Mucosa of descending colon (tissue), 3 donors: ENCODE results near the gene KCTD10. TPM values are rescaled to one million over a fixed set of nuclear protein-coding genes. Genes with fewer than 3 reads are reported as not detected.

ENCODE experiments used
- ATAC-seq: fragments of 200-7000 bp; cut with Tn5 transposase; one replicate; pipeline ENCODE4 v1.9.1; 2020; ENCODE audit warnings: mild to moderate bottlenecking, moderate library complexity
- DNase-seq, 3 donors: peaks; one replicate each; pipeline ENCODE4 v3.0.0-alpha.2; 2020
- H3K36me3 ChIP-seq: fragments of 200-600 bp; one replicate; pipeline ENCODE4 v1.8.0; 2021; ENCODE audit warnings: low read depth, mild to moderate bottlenecking
- H3K4me1 ChIP-seq: fragments of 200-600 bp; one replicate; pipeline ENCODE4 v1.8.0; 2021; ENCODE audit warnings: low read depth, mild to moderate bottlenecking
- H3K4me3 ChIP-seq: fragments of 200-600 bp; one replicate; pipeline ENCODE4 v1.8.0; 2021; ENCODE audit warnings: mild to moderate bottlenecking
- H3K9me3 ChIP-seq: fragments of 200-600 bp; one replicate; pipeline ENCODE4 v1.8.0; 2021; ENCODE audit warnings: mild to moderate bottlenecking
- intact Hi-C, 2 donors: fragments of 100-400 bp; cut with DNase I in 1 of 2; cut with micrococcal nuclease in 1 of 2; formaldehyde crosslinking; loops; one replicate each; pipeline versions ENCODE4 v1.11.0 to v1.11.1; 2022; cut with DNase I, micrococcal nuclease
- total RNA-seq, 3 donors: library from RNA; stranded (reverse); fragmentation: NEBNext Ultra II Directional in 2 of 3; extraction: Animal tissue kit (Norgen Biotek cat#: 25700) in 2 of 3; gene quantifications; one replicate each; pipeline versions ENCODE4 v1.2.1 to v1.2.4, GENCODE V29; 2021 to 2023
- TF ChIP-seq, protein P1 (sequence below): fragments of 200-600 bp; IDR thresholded peaks from one replicate; pipeline ENCODE4 v1.8.0; 2022; ENCODE audit warnings: antibody characterized with exemption, mild to moderate bottlenecking
- donor health status: DM: no; HTN: no; CAD: no; lungs with moderate emphysema.
- donor health status: DM: no; HTN: no; CAD: no.
- donor health status: DM: no; HTN: yes; CAD: no.

The KCTD10 gene
- total RNA-seq, 3 donors from 2014 or later: 81.1 to 86.3 (median 86.0) TPM

DNA sequence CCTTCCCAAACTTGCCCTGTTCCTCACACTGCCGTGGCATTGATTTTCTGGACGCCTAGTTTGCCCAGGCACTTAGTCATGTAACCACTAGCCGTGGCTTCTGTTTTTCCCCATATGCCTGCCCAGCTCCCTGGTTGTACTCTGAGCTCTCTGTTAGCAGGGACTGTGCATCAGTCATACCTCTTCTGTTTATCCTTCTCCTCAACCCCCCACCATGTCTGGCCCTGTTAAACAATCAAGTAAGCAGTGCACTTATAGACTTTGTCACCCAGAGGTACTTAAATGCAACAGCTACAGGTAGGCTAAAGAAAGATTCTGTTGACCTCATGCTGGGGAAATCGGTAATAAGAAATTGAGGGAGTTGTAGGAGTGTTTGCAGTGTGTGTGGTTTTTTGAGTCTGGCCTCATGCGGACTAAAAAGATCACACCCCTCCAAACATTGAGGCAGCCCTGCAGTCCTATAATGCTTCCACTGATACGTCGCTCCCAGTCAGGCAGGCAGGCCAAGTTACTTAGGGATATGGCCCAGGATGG lies 17.3 kb upstream of the KCTD10 start:
- Histone ChIP-seq H3K4me1 (no peaks in the 10 kb centered on the region), H3K9me3 (no peaks in the 10 kb centered on the region), H3K36me3 (peaks cover 3% of the 10 kb centered on the region), H3K4me3 (no peak overlapping the region)
- ATAC-seq (no peak), DNase-seq (no peak)
- intact Hi-C loops: no loop called here
- TF ChIP-seq, protein P1, sequence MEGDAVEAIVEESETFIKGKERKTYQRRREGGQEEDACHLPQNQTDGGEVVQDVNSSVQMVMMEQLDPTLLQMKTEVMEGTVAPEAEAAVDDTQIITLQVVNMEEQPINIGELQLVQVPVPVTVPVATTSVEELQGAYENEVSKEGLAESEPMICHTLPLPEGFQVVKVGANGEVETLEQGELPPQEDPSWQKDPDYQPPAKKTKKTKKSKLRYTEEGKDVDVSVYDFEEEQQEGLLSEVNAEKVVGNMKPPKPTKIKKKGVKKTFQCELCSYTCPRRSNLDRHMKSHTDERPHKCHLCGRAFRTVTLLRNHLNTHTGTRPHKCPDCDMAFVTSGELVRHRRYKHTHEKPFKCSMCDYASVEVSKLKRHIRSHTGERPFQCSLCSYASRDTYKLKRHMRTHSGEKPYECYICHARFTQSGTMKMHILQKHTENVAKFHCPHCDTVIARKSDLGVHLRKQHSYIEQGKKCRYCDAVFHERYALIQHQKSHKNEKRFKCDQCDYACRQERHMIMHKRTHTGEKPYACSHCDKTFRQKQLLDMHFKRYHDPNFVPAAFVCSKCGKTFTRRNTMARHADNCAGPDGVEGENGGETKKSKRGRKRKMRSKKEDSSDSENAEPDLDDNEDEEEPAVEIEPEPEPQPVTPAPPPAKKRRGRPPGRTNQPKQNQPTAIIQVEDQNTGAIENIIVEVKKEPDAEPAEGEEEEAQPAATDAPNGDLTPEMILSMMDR: no peak

DNA sequence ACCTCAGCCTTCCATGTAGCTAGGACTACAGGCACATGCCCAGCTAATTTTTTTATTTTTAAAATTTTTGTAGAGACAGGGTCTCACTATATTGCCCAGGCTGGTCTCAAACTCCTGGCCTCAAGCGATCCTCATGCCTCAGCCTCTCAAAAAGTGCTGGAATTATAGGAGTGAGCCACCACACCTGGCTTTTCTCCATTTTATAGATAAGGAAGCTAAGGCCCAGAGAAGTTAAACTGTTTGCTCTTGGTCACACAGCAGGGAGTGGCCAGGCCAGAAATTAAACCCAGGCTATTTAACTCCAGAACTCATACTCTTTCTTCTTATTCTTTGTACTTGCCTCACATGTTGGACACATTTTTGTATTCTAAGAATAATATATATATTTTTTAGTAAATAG lies 16.8 kb upstream of the KCTD10 start:
- intact Hi-C loops: no loop called here
- Histone ChIP-seq H3K4me1 (no peaks in the 10 kb centered on the region), H3K4me3 (no peak overlapping the region), H3K9me3 (no peaks in the 10 kb centered on the region), H3K36me3 (no peaks in the 10 kb centered on the region)
- TF ChIP-seq, protein P1: no peak
- DNase-seq: no peak
- no peak for ATAC-seq

DNA sequence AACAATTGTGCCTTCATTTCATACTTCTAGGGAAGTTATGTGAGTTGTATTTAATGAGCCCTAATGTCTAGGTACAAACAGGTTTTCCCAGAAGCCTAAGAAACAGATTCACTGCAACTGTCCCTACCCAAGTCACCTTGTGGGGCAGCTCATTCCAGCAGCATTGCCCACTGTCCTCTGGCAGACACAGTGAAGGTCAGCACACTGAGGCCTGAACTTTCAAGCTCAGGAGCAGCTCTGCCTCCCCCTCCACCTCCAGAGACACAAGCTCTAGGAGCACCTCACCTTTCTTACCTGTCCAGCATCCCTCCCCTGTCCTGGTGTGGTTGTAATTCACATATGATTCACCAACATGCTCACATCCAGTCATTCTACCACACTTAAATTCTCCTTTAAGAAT lies 16.0 kb upstream of the KCTD10 start:
- intact Hi-C loops: no loop called here
- Histone ChIP-seq H3K9me3 (no peaks in the 10 kb centered on the region), H3K4me3 (no peak overlapping the region), H3K36me3 (no peaks in the 10 kb centered on the region), H3K4me1 (no peaks in the 10 kb centered on the region)
- no peak for ATAC-seq
- no peak for DNase-seq
- TF ChIP-seq, protein P1: no peak

DNA sequence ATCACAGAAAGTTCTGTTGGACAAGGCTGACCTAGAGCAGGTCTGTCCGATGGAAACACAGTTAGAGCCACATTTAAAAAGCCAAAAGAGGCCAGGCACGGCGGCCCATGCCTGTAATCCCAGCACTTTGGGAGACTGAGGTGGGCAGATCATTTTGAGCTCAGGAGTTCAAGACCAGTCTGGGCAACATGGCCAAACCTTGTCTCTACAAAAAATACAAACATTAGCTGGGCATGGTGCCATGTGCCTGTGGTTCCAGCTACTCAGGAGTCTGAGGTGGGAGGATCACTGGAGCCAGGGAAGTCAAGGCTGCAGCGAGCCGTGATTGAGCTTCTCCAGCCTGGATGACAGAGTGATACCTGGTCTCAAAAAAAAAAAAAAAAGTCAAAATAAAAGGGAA lies 15.3 kb upstream of the KCTD10 start:
- ATAC-seq (no peak), DNase-seq (no peak)
- H3K4me3 ChIP-seq: no peak overlapping the region
- H3K4me1 ChIP-seq: no peaks in the 10 kb centered on the region
- TF ChIP-seq, protein P1: no peak
- intact Hi-C loops: no loop called here
- no peaks in the 10 kb centered on the region for H3K36me3 ChIP-seq
- no peaks in the 10 kb centered on the region for H3K9me3 ChIP-seq

DNA sequence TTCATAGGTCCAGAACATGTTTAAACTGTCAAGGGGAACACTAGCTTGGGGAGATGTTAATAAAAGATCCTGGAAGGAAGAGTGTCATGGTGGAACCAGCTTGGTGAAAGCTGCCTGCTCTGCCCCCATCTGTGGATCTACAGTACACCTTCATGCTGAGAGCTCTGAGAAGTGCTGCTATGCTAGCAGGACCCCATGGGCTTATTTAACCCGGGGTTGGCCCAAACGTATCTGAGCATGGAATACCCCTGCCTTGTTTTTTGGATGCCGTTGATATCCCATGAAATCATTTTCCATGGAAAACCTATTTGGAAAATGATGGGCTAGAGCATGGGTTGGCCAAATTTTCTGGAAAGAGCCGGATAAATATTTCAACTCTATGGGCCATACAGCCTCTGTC lies 14.6 kb upstream of the KCTD10 start:
- intact Hi-C loops: no loop called here
- H3K4me1 ChIP-seq: no peaks in the 10 kb centered on the region
- DNase-seq: no peak
- H3K36me3 ChIP-seq: peaks cover 3% of the 10 kb centered on the region
- H3K9me3 ChIP-seq: no peaks in the 10 kb centered on the region
- ATAC-seq: no peak
- H3K4me3 ChIP-seq: no peak overlapping the region
- TF ChIP-seq, protein P1: no peak
